GM12878 (cell line): ENCODE results near the gene SHROOM3. TPM values are rescaled to one million over a fixed set of nuclear protein-coding genes. Genes with fewer than 3 reads are reported as not detected.

Experiments used
- ATAC-seq: fragments of 200-7000 bp; cut with Tn5 transposase; 3 replicates; pipeline ENCODE4 v1.9.1; 2020; ENCODE audit warnings: mild to moderate bottlenecking, moderate library complexity
- BruUV-seq: library from RNA; stranded (reverse); fragments of 400-500 nt; replicated peaks from 2 replicates; lab custom pipeline; 2021; lab: Mats Ljungman, UMichigan
- CTCF ChIA-PET: fragments of 300-600 bp; sonication (Branson Sonifier 250); formaldehyde crosslinking; extraction: SDS; loops from one replicate; lab custom pipeline; 2021; ENCODE audit warnings: inconsistent platforms; lab: Yijun Ruan, JAX
- POLR2A ChIA-PET: fragments of 350-600 bp; formaldehyde crosslinking; extraction: SDS; loops from one replicate; lab custom pipeline; 2021; ENCODE audit warnings: inconsistent platforms; lab: Charles Lee
- RAD21 ChIA-PET: fragments of 300-600 bp; sonication (Branson Sonifier 250); formaldehyde crosslinking; loops from one replicate; lab custom pipeline; 2023; ENCODE audit warnings: antibody characterized with exemption; ENCODE audit not compliant: unreplicated experiment; lab: Charles Lee
- SMC1A ChIA-PET: fragments of 300-600 bp; sonication (Branson Sonifier 250); formaldehyde crosslinking; loops from one replicate; lab custom pipeline; 2023; ENCODE audit not compliant: unreplicated experiment, uncharacterized antibody; lab: Charles Lee
- DNase-seq: peaks from one replicate; pipeline ENCODE4 v3.0.0-alpha.2; 2011; ENCODE audit warnings: low read depth, low spot score
- FAIRE-seq: peaks from 3 replicates; lab custom pipeline; 2011; peaks lifted over from hg19 to GRCh38; lab: Jason Lieb, UNC
- H2AFZ ChIP-seq: 2 replicates; pipeline ENCODE4 v1.6.0; 2011; ENCODE audit warnings: low read depth, low read length, control low read depth; ENCODE audit not compliant: control insufficient read depth
- H3K27ac ChIP-seq: 2 replicates; pipeline ENCODE4 v1.5.1; 2011; ENCODE audit warnings: control low read depth; ENCODE audit not compliant: control insufficient read depth, insufficient read depth
- H3K27me3 ChIP-seq, 2 experiments: replicated peaks in 1 of 2; 2 replicates each; pipeline versions ENCODE4 v1.6.0 to v1.6.1; 2011; ENCODE audit warnings: low read length in 1 of 2; ENCODE audit not compliant: control insufficient read depth in 2 of 2, insufficient read depth in 2 of 2
- H3K36me3 ChIP-seq, 2 experiments: 2 replicates each; pipeline ENCODE4 v1.5.1; 2011; ENCODE audit warnings: low read length in 1 of 2; ENCODE audit not compliant: control insufficient read depth in 2 of 2, insufficient read depth in 2 of 2
- H3K4me1 ChIP-seq: 2 replicates; pipeline ENCODE4 v1.6.1; 2011; ENCODE audit warnings: mild to moderate bottlenecking, low read length, moderate library complexity, mixed read lengths; ENCODE audit not compliant: control insufficient read depth, insufficient read depth
- H3K4me2 ChIP-seq: 2 replicates; pipeline ENCODE4 v1.6.0; 2011; ENCODE audit warnings: control low read depth; ENCODE audit not compliant: control insufficient read depth, insufficient read depth
- H3K4me3 ChIP-seq: fragments of 200-600 bp; sonication (generic); 2 replicates; pipeline ENCODE4 v1.5.1; 2016
- H3K79me2 ChIP-seq: 2 replicates; pipeline ENCODE4 v1.6.0; 2011; ENCODE audit warnings: low read length; ENCODE audit not compliant: control insufficient read depth, insufficient read depth
- H3K9ac ChIP-seq: 2 replicates; pipeline ENCODE4 v1.8.0; 2011; ENCODE audit warnings: low read length, control low read depth, mixed read lengths; ENCODE audit not compliant: control insufficient read depth, insufficient read depth
- H3K9me3 ChIP-seq: replicated peaks from 3 replicates; pipeline ENCODE4 v1.5.1; 2011; ENCODE audit warnings: mild to moderate bottlenecking, low read length; ENCODE audit not compliant: control insufficient read depth, insufficient read depth
- H4K20me1 ChIP-seq: 2 replicates; pipeline ENCODE4 v1.6.0; 2011; ENCODE audit not compliant: control insufficient read depth, insufficient read depth
- BCL11A ChIP-seq: IDR thresholded peaks from 2 replicates; pipeline ENCODE4 v1.6.1; 2011; ENCODE audit warnings: low read depth, low read length
- KAT2A ChIP-seq: conservative IDR thresholded peaks from 2 replicates; pipeline ENCODE4 v1.6.1; 2011; ENCODE audit warnings: low read depth, low read length; ENCODE audit not compliant: control insufficient read depth
- POLR2A ChIP-seq: IDR thresholded peaks from 2 replicates; pipeline ENCODE4 v1.6.1; 2011; ENCODE audit warnings: low read depth, mild to moderate bottlenecking, low read length
- ZZZ3 ChIP-seq: IDR thresholded peaks from 2 replicates; pipeline ENCODE4 v1.6.1; 2011; ENCODE audit warnings: low read depth; ENCODE audit not compliant: control insufficient read depth, insufficient read length
- WGBS: methylation state at CpG from one replicate; pipeline ENCODE4 v1.1.6; 2016; ENCODE audit warnings: low lambda C conversion rate; ENCODE audit not compliant: insufficient replicate concordance, insufficient coverage; ENCODE audit errors: missing lambda C conversion rate; 5-methylcytosine and 5-hydroxymethylcytosine counted together
- in situ Hi-C: fragments of 300-500 bp; cut with MboI; formaldehyde crosslinking; loops from 9 replicates; pipeline ENCODE4 v1.14.3; 2018; ENCODE audit warnings: mixed read lengths
- intact Hi-C: fragments of 100-400 bp; cut with micrococcal nuclease; formaldehyde crosslinking; loops from one replicate; pipeline ENCODE4 v1.14.2; 2022; ENCODE audit not compliant: unreplicated experiment
- polyA plus RNA-seq, 11 experiments: library from polyadenylated mRNA; depleted of rRNA in 4 of 11; unstranded in 6 of 11; stranded (reverse) in 5 of 11; fragments of >200 nt; fragmentation: Nextera tagmentation in 4 of 11; fragmentation: Illumina TruSeq in 1 of 11; extraction: Ambion mirVana in 4 of 11; extraction: Trizol in 1 of 11; gene quantifications; 1 replicate in 1 of 11; 2 replicates in 10 of 11; pipeline versions ENCODE4 v1.2.1 to v1.2.3, GENCODE V29; 2011 to 2016; ENCODE audit warnings: inconsistent platforms in 2 of 11, missing spikeins in 2 of 11, low read depth in 1 of 11
- total RNA-seq, 4 experiments: library from RNA; depleted of rRNA in 3 of 4; stranded (reverse); fragments of >200 nt in 3 of 4; fragmentation: Illumina TruSeq in 1 of 4; extraction: Trizol in 1 of 4; gene quantifications; 2 replicates each; pipeline versions ENCODE4 v1.2.1 to v1.2.3, GENCODE V29; 2013 to 2021
- TF ChIP-seq, protein P1 (sequence below): IDR thresholded peaks from 2 replicates; pipeline ENCODE4 v1.6.1; 2012; ENCODE audit warnings: low read depth, low read length, improper control_type of control experiment
- TF ChIP-seq, protein P2 (sequence below): fragments of 450-650 bp; IDR thresholded peaks from 2 replicates; pipeline ENCODE4 v1.6.1; 2018; ENCODE audit warnings: mild to moderate bottlenecking, low read depth, moderate library complexity; ENCODE audit not compliant: partially characterized antibody

Gene SHROOM3
- total and polyA plus RNA-seq, 10 of the 15 experiments (the other 5 are each of a cell fraction or from before 2014, with no cell fraction given) = under 0.01 to 0.29 (median 0.08) TPM; not detected in 1

- BruUV-seq = no TSS peak
- ChIA-PET SMC1A (interaction anchor here (0.8 to 1.3 kb wide), 2 partner anchors 15 to 308 kb away, joined by 3 read pairs; no protein-coding TSS in a partner anchor), RAD21 (no interaction called here), POLR2A (no interaction called here), CTCF (no interaction called here)
- in situ Hi-C loops (no loop called here), intact Hi-C loops (no loop called here)
- H3K4me3 ChIP-seq = no peak overlapping the region
- H4K20me1 ChIP-seq = no peaks in the 10 kb centered on the region
- H3K9me3 ChIP-seq = no peaks in the 10 kb centered on the region
- no peak for TF ChIP-seq BCL11A
- TF ChIP-seq, protein P1, sequence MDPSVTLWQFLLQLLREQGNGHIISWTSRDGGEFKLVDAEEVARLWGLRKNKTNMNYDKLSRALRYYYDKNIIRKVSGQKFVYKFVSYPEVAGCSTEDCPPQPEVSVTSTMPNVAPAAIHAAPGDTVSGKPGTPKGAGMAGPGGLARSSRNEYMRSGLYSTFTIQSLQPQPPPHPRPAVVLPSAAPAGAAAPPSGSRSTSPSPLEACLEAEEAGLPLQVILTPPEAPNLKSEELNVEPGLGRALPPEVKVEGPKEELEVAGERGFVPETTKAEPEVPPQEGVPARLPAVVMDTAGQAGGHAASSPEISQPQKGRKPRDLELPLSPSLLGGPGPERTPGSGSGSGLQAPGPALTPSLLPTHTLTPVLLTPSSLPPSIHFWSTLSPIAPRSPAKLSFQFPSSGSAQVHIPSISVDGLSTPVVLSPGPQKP = no peak
- TF ChIP-seq ZZZ3 = no peak
- TF ChIP-seq, protein P2, sequence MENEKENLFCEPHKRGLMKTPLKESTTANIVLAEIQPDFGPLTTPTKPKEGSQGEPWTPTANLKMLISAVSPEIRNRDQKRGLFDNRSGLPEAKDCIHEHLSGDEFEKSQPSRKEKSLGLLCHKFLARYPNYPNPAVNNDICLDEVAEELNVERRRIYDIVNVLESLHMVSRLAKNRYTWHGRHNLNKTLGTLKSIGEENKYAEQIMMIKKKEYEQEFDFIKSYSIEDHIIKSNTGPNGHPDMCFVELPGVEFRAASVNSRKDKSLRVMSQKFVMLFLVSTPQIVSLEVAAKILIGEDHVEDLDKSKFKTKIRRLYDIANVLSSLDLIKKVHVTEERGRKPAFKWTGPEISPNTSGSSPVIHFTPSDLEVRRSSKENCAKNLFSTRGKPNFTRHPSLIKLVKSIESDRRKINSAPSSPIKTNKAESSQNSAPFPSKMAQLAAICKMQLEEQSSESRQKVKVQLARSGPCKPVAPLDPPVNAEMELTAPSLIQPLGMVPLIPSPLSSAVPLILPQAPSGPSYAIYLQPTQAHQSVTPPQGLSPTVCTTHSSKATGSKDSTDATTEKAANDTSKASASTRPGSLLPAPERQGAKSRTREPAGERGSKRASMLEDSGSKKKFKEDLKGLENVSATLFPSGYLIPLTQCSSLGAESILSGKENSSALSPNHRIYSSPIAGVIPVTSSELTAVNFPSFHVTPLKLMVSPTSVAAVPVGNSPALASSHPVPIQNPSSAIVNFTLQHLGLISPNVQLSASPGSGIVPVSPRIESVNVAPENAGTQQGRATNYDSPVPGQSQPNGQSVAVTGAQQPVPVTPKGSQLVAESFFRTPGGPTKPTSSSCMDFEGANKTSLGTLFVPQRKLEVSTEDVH = no peak
- TF ChIP-seq KAT2A = no peak
- TF ChIP-seq POLR2A = no peak
- no peak overlapping the region for H3K4me2 ChIP-seq
- no peaks in the 10 kb centered on the region for H3K4me1 ChIP-seq
- H3K27me3 ChIP-seq = no peaks in the 10 kb centered on the region; a peak in 1 of 4 replicates
- no peak overlapping the region for H2AFZ ChIP-seq
- H3K27ac ChIP-seq = no peak overlapping the region
- ATAC-seq = no peak
- 50% methylated on average over 10 of the region's 10 CpGs for WGBS
- no peaks in the 10 kb centered on the region for H3K36me3 ChIP-seq
- no peak for DNase-seq
- FAIRE-seq = no peak
- no peaks in the 10 kb centered on the region for H3K79me2 ChIP-seq
- no peak overlapping the region for H3K9ac ChIP-seq
These were observed 119.6 kb downstream of the SHROOM3 start for GRCh38 chr4:76554630-76555029.
